SIG-M5 treated with dmso at 0.1 percent for 504 hours (cell line): ENCODE measurements around the gene PNPLA3.

ENCODE experiments used
- DNase-seq: peaks from one replicate; lab custom pipeline; 2025; ENCODE audit not compliant: unreplicated experiment; lab: John Stamatoyannopoulos, UW

The PNPLA3 gene

GRCh38 chr22:43923191-43923590 is 414 bp upstream of the PNPLA3 start:
- DNase-seq: no peak

GRCh38 chr22:43924877-43925276 is 1.3 kb downstream of the PNPLA3 start:
- no peak for DNase-seq

- DNase-seq: no peak
Measured at GRCh38 chr22:43925433-43926348, 2.1 kb downstream of the PNPLA3 start.

GRCh38 chr22:43926349-43926710 is 2.7 kb downstream of the PNPLA3 start:
- DNase-seq: no peak

GRCh38 chr22:43928468-43928867 is 4.9 kb downstream of the PNPLA3 start:
- DNase-seq: peak; percentile 57

GRCh38 chr22:43928908-43929307 is 5.3 kb downstream of the PNPLA3 start:
- DNase-seq: no peak

- DNase-seq: no peak
Measured at GRCh38 chr22:43931771-43932170, 8.2 kb downstream of the PNPLA3 start.

GRCh38 chr22:43941449-43941848 is 17.8 kb downstream of the PNPLA3 start:
- DNase-seq: no peak

GRCh38 chr22:43944670-43945430 is 21.2 kb downstream of the PNPLA3 start:
- no peak for DNase-seq

GRCh38 chr22:43945632-43946383 is 22.2 kb downstream of the PNPLA3 start:
- peak; percentile 70 for DNase-seq

GRCh38 chr22:43946384-43946667 is 22.7 kb downstream of the PNPLA3 start:
- no peak for DNase-seq

- DNase-seq: no peak
Measured at GRCh38 chr22:43948836-43949406, 25.3 kb downstream of the PNPLA3 start.

- no peak for DNase-seq
Measured at GRCh38 chr22:43951391-43951790, 27.8 kb downstream of the PNPLA3 start.

GRCh38 chr22:43951966-43952365 is 28.4 kb downstream of the PNPLA3 start:
- DNase-seq: no peak

- DNase-seq: peak; percentile 33
Measured at GRCh38 chr22:43953988-43954785, 30.6 kb downstream of the PNPLA3 start.

- peak; percentile 89 for DNase-seq
Measured at GRCh38 chr22:43955040-43955882, 31.7 kb downstream of the PNPLA3 start, which contains the start of gene SAMM50. Gene SAMM50, plus strand, starts transcription at chr22:43955442. Its CDS starts 136 bp downstream, at chr22:43955578.

GRCh38 chr22:43955883-43956782 is 32.5 kb downstream of the PNPLA3 start:
- DNase-seq: peak; percentile 37

GRCh38 chr22:43956805-43957463 is 33.3 kb downstream of the PNPLA3 start:
- no peak for DNase-seq
